CD1c-positive myeloid dendritic cell (primary cell): Measurements from ENCODE around the gene PAQR6.
A peak's percentile ranks its signal among the peaks of the same experiment; 100 is the strongest.
"Not testable (repeated sequence)": the region's sequence is repeated elsewhere in the genome, so short reads cannot be mapped to it uniquely, and the experiment has no call there.

ENCODE experiments used
- DNase-seq: peaks from one replicate; pipeline ENCODE4 v3.0.0-alpha.2; 2016; ENCODE audit errors: extremely low spot score

PAQR6 gene

DNA sequence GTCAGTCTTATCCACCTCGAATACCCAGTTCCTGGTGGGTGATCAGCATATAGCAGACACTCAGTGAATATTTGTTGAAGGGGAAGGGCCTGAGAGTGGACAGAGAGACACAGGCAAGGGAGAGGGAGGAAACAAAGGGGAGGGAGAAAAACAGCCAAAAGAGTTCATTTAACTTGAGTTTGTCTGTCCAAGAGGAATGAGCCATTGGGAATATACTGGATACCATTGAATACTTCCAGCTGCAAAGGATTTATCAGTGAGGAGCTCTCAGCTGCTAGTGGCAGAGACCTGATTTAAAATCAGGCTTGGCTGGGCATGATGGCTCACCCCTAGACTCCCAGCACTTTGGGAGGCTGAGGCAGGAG, 17.4 kb downstream of the PAQR6 start:
- no peak for DNase-seq

DNA sequence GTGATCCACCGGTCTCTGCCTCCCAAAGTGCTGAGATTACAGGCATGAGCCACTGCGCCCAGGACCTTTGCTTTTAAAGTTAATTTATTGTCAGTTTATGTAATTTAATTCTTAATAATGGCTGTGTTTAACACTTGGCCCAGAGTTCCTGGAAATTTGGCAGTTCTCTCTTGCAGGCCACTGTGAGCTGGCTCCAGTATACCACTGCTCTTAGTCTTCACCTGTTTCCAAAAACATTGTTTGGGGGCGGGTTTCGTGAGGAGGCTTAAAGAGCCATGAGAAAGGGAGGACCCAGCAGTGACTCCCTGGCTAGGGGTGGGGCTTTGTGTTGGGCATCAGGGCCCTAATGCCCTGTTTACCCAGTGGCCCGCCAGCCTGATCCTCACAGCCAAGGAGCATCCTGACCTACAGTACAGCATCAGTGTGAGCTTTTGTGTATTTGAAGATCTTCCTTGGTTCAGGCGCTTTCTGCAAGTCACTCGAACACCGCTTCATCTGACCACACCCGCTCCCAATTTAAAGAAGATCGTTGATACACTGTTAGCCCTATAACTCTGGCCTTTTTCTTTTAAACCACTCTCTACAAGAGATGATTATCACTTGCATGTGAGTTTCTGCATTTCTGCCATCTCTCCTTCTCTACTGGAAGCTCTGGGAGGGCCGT, 17.9 kb downstream of the PAQR6 start:
- DNase-seq: no peak

DNA sequence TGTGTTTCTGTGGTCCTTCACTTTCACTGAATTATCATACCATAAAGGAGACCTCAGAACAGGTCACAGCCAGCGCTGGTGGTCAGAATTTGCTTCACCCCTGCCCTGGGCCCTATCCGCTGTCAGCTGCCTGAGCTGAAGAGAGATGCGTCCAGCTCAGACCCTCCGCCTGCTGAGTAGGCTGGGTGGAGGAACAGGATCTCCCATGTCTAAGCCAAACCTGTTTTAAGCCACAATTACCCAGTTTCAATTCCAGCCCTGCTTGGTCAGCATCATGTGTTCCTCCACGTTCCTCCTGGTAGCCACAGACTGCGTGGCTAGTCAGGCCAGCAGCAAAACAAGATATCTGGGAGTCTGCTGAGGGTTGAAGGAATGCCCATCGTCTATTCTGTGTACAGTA, 19.4 kb downstream of the PAQR6 start:
- DNase-seq: no peak

DNA sequence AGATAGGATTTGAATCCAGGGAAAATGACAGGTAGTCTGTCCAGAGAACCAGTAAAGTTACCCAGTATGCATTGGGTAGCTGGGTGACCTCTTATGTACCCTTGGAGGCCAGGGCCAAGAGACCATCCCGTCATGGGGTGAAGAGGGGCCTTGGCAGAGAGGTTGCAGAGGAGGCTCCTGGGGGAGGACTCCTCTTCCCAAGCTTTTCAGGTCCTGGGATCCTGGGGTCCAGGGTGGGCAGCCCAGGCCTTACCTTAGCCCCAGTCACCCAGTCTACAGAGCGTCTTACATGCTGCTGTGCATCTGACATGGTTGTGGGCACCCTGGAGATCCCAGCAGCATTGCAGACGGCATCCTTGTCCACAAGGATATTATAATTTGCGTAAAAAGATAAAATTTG, 21.1 kb downstream of the PAQR6 start:
- no peak for DNase-seq

DNA sequence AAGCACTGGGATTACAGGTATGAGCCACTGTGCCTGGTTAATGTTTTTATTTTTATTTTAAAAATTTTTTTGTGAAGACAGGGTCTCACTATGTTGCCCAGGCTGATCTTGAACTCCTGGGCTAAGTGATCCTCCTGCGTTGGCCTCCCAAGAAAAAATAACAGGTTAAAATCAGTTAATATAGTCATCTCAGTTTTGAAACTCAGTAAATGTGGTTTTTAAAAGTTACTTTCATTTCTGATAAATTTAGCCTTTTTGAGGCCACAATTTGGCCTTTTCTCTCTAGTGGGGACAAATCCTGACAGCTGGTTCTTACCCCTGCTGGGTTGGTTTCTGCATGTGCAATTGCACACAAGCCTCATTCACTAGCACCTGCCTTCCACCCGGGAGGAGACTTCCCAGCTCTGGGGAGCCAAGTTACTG, 21.7 kb downstream of the PAQR6 start:
- no peak for DNase-seq

DNA sequence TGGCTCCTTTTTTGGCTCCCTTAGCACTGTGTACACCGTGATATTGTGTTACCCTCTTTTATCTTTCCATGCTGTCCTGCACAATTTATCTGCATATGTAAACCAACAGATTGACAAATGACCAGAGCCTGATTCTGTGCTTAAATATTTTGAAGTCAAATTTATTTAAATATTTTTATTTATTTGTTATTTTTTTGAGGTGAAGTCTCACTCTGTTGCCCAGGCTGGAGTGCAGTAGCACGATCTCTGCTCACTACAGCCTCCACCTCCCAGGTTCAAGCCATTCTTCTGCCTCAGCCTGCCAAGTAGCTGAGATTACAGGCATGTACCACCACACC, 22.2 kb downstream of the PAQR6 start:
- no peak for DNase-seq

DNA sequence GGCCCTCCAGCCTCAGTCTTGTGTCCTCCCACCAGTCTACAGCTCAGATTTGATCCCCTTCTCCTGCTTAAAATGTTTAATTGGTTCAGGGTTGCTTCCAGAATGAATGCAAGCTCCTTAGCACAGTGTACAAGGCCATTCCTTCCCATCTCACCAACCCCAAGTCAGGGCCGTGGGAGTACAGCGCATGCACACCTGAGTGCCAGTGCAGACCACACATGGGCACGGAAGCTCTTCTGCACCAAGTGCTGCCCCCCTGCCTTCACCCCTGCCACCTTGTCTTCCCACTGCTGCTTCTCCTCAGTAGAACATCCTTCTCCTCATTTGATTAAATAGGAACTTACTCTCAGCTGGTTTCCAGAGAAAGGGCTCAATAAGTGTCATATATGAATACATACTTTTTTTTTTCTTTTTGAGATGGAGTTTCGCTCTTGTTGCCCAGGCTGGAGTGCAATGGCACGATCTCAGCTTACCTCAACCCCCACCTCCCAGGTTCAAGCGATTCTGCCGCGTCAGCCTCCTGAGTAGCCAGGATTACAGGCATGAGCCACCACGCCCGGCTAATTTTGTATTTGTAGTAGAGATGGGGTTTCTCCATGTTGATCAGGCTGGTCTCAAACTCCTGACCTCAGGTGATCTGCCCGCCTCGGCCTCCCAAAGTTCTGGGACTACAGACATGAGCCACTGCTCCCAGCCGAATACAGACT, 25.7 kb downstream of the PAQR6 start:
- no peak for DNase-seq

DNA sequence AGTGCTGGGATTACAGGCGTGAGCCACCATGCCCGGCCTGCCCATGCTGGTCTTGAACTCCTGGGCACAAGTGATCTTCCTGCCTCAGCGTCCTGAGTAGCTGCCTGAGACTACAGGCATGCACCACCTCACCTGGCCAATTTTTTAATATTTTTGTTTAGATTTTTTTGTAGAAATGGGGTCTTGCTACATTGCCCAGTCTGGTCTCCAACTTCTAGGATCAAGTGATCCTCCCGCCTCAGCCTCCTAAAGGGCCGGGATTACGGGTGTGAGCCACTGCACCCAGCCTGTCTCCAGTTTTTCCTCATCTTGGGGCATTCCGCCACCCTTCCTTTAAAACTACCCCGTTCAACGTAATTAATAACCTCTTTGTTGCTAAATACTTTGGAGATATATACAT, 27.6 kb downstream of the PAQR6 start:
- DNase-seq: no peak

DNA sequence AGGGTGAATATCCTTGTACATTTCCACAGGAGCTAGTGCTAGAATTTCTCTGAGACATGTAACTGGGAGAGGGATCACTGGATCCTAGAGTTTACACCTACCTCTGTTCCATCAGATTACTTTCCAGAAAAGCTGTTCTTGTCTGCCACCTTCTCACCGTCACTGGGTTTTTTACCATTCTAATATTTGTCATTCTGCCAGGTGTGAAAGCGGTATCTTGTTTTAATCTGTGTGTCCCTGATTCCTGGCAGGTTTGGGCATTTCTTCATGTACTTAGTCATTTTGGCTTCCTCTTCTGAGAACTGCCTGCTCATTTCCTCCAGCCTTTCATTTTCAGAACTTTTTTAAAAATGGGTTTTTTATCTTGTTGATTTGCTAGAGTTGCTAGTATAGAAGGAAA, 30.0 kb downstream of the PAQR6 start:
- DNase-seq: peak; percentile 62

DNA sequence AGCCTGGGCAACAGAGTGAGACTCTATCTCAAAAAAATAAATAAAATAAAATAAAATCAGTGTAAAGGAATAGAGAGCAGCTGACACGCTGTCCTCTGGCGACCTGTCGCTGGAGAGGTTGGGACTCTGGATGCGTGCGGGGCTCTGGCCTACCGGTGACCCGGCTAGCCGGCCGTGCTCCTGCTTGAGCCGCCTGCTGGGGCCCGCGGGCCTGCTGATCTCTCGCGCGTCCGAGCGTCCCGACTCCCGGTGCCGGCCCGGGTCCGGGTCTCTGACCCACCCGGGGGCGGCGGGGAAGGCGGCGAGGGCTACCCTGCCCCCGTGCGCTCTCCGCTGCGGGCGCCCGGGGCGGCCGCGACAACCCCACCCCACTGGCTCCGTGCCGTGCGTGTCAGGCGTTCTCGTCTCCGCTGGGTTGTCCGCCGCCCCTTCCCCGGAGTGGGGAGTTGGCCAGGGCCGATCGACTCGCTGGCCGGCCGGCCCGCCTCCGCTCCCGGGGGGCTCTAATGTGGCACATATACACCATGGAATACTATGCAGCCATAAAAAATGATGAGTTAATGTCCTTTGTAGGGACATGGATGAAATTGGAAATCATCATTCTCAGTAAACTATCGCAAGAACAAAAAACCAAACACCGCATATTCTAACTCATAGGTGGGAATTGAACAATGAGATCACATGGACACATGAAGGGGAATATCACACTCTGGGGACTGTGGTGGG, 31.3 kb downstream of the PAQR6 start:
- not testable (repeated sequence) for DNase-seq

DNA sequence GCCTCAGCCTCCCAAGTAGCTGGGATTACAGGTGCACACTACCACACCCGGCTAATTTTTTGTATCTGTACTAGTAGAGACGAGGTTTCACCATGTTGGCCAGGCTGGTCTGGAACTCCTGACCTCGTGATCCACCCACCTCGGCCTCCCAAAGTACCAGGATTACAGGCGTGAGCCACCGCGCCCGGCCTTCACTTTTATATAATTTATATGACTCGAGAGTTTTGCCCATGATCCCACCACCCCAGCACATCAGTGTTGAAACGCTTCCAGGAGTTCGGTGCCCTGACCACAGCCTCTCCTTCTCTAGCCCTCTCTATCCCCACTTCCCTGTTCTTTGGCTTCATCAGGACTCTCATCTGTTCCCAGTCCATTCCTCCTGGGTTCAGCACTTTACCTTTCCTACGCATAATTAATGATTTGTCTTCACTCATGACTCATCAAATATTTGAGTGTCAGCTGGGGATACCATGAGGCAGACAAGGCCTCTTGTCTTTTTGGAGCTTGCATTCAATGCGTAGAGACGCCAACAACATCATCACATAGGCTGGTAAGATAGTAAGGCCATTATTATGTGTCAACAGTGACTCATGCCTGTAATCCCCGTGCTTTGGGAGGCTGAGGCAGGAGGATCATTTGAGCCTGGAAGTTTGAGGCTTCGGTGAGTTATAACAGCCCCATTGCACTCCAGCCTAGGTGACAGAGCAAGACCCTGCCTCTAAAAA, 33.7 kb downstream of the PAQR6 start:
- DNase-seq: no peak

DNA sequence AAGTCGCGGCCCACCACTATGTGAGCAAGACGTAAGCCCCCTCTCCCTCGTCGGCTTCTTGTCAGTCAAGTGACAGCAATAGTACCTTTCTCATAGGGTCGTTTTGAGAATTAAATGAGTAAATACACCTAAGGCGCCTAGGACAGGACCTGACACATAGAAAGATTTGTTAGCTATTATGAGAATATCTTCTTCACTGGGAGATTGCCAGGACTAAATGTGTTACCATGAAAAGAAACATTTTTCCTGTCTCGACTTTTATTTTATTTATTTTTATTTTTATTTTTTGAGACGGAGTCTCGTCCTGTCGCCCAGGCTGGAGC, 34.3 kb downstream of the PAQR6 start:
- no peak for DNase-seq

DNA sequence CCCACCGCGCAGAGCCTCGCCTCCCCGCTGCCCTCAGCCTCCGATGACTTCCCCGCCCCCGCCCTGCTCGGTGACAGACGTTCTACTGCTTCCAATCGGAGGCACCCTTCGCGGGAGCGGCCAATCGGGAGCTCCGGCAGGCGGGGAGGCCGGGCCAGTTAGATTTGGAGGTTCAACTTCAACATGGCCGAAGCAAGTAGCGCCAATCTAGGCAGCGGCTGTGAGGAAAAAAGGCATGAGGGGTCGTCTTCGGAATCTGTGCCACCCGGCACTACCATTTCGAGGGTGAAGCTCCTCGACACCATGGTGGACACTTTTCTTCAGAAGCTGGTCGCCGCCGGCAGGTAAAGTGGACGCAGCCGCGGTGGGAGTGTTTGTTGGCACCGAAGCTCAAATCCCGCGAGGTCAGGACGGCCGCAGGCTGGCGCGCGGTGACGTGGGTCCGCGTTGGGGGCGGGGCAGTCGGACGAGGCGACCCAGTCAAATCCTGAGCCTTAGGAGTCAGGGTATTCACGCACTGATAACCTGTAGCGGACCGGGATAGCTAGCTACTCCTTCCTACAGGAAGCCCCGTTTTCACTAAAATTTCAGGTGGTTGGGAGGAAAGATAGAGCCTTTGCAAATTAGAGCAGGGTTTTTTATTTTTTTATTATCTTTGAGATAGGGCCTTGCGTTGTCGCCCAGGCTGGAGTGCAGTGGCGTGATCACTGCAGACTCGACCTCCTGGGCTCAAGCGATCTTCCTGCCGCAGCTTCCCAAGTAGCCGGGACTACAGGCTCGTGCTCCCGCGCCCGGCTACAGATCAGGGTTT, 34.8 kb downstream of the PAQR6 start, which contains the start of gene PMF1:
Gene PMF1 (plus strand): TSS at position 175 of the 811 bp plus-strand sequence. CDS start 9 bp downstream, at position 184.
- peak; percentile 98 for DNase-seq

DNA sequence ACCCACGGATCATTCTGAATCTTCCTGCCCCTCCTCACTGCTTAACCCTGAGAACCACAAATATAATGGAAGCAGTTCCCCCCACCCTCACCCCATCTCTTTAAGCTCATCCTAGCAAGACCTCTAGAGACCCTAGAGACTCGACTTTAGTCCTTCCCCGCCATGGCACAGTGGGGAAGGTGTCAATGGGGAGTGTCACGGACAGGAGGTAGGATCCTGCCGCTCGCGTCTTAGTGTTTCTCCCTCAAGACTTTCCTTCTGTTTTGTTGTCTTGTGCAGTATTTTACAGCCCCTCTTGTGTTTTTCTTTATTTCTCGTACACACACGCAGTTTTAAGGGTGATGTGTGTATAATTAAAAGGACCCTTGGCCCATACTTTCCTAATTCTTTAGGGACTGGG, 35.7 kb downstream of the PAQR6 start:
- no peak for DNase-seq

DNA sequence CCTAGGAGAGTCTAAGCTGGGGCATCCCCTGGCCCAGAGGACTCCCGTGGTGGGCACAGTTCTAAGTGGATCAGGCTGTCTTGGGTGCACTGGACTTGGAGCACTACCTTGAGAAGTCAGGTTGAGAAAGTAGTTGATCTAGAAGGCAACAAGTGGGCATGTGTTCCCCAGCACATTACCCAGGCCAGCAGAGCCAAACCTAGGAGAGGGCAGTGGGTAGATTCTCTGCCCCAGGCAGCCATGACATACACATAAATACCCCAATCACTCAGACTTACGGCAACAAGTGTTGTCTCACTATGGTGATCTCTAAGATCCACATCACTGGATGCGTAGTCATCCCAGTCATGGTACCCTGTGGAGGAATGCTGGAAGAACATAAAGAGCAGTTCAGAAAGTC, 36.6 kb downstream of the PAQR6 start:
- DNase-seq: no peak

DNA sequence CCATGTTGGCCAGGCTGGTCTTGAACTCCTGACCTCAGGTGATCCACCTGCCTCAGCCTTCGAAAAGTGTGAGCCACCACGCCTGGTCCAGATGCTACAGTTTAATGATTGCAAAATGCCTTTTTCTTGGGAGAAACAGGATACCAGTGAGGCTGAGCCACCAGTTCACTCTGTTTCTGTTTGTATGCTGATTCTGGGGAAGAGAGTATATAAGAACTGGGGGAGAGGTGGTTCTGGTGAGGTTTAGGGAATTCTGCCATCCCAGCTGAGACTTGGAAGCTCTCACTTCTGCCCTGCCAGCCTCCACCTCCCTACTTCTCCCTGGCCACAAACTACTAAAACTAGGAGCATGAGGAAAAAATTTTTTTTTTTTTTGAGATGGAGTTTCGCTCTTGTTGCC, 43.2 kb downstream of the PAQR6 start:
- no peak for DNase-seq

DNA sequence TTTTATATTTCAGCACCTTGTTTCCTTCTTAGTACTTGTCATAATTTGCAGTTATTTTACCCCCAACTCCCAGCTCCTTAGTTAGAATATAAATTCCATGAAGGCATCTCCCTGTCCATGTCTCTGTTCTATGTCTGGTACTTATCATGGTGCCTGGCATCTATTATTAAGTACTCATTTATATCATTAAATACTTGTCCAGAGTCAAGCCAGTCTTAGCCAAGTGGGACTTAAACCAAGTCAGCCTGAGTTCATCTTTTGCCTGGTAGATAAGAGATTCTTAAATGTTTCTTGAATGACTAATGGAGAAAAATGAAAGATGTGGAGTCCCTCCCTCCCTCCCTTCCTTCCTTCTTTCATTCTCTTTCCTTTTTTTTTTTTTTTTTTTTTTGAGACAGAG, 44.5 kb downstream of the PAQR6 start:
- DNase-seq: no peak

DNA sequence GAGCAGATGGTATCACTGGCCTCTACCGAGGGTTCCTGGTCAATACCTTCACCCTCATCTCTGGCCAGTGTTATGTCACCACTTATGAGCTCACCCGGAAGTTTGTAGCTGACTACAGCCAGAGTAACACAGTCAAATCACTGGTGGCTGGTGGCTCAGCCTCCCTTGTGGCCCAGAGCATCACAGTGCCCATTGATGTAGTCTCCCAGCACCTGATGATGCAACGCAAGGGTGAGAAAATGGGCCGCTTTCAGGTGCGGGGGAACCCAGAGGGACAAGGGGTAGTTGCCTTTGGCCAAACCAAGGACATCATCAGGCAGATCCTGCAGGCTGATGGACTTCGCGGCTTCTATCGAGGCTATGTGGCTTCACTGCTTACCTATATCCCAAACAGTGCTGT, 47.8 kb downstream of the PAQR6 start:
- DNase-seq: no peak

DNA sequence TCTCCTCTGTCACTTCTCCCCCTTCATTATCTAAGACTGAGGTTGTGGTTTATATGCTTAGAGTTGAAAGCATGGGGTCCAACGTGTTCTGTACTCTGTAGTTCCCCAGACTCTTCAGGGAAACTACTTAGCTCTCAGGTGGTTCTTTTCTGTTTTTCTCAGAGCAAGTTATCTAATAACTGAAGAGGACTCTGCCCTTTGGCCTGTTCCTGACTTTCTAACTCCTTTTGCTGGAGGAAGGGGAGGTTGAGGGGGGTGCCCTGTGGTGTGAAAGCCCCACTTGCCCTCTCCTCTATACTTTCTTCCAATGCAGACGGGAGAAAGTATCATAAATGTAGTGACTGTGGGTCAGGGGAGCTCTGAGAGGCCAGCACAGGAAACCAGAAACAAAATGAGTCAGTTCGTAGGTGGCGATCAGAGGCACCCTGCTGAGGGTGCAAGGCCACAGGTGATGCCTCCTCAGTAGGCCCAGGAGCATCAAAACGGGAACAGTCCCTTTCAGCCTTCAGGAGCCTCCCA, 49.0 kb downstream of the PAQR6 start:
- no peak for DNase-seq

DNA sequence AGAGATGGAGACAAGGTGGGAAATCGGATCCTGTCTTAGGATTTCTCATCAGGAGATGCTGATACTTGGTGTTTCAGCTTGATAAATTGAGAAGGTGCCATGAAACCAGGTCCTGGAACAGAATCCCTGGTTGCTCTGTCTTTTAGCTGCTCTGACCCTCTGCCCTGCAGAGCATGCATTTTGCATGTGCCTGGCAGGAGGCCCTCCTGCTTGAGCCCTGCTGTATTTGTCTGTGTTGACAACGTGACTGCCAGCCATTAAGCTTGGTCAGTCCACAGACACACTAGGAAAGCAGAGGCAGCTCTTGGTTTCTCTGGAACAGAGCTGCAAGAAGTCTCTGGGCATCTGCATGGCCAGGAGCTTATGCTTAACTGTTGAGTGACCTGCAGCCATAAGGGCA, 51.4 kb downstream of the PAQR6 start:
- DNase-seq: no peak

DNA sequence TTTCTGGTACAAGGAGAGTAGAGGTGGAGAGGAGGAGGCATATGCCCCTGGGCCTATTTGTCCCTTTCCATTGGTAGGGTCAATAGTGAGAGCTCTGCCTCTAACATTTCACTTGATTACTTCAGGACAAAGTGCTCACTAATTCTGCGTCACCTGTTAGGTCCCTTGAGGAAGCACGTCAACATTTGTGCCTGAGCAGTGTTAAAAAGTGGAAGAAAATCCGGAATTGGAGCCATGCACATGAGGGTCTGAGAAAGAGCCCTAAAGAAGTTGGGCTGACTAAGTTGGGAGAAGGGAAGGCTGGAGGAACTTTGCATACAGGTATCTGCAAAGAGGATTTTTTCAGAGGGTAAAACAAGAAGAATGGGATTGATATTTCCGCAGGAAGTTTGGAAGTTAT, 52.0 kb downstream of the PAQR6 start:
- no peak for DNase-seq

DNA sequence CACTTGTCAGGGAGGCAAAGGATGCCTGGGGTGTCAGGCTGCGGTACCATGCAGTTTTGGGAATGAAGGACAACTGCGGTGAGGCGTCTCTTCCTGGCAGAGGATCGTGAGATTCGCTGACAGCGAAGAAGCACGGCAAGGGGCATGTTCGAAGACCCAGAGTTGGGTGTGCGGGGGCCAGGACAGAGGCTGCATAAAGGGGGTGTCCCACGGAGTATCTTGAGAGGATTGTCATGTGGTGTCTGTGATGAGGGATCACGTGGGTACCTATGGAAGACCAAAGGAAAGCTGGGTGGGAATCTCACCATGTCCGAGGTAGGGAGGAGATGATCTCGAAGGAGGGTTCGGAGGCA, 53.6 kb downstream of the PAQR6 start:
- no peak for DNase-seq
